Loucy (cell line): ENCODE data around the gene IGFN1.

Experiments used
- EZH2phosphoT487 ChIP-seq: fragments of 200-600 bp; IDR thresholded peaks from 2 replicates; pipeline ENCODE4 v1.6.1; 2018; ENCODE audit warnings: antibody characterized with exemption, mild to moderate bottlenecking, moderate library complexity, borderline replicate concordance
- TF ChIP-seq, protein P1 (sequence below): fragments of 200-600 bp; sonication (generic); conservative IDR thresholded peaks from 2 replicates; pipeline ENCODE4 v1.5.1; 2014; ENCODE audit warnings: mild to moderate bottlenecking, antibody characterized with exemption, low read length

DNA sequence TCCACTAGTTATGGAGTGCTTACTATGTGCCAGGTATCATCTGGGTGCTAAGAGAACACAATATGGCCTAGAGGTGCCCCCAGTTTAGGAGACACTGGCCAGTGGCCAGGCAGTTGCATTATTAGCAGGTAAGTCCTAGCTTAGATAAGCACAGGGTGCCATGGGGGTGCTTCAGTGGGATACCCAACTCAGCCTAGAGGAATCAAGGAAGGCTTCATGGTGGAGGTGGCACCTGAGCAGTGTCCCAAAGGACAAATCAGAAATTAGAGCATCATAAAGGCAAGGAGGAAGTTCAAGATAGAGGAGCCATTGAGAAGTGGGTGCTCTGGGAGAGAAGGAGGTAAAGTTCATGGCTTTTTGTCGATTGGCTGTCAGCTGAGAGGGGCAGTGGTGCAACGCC lies 60.8 kb downstream of the IGFN1 start:
- TF ChIP-seq, protein P1, sequence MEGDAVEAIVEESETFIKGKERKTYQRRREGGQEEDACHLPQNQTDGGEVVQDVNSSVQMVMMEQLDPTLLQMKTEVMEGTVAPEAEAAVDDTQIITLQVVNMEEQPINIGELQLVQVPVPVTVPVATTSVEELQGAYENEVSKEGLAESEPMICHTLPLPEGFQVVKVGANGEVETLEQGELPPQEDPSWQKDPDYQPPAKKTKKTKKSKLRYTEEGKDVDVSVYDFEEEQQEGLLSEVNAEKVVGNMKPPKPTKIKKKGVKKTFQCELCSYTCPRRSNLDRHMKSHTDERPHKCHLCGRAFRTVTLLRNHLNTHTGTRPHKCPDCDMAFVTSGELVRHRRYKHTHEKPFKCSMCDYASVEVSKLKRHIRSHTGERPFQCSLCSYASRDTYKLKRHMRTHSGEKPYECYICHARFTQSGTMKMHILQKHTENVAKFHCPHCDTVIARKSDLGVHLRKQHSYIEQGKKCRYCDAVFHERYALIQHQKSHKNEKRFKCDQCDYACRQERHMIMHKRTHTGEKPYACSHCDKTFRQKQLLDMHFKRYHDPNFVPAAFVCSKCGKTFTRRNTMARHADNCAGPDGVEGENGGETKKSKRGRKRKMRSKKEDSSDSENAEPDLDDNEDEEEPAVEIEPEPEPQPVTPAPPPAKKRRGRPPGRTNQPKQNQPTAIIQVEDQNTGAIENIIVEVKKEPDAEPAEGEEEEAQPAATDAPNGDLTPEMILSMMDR: no peak
- no peak for TF ChIP-seq EZH2phosphoT487
